GM12873 (cell line): ENCODE results near the gene UACA.

Experiments used
- TF ChIP-seq, protein P1 (sequence below): IDR thresholded peaks from 2 replicates; pipeline ENCODE4 v1.5.1; 2012; ENCODE audit warnings: low read depth, mild to moderate bottlenecking, moderate library complexity, low read length, control low read depth; ENCODE audit not compliant: insufficient read depth; ENCODE audit errors: missing control alignments

Gene UACA

DNA sequence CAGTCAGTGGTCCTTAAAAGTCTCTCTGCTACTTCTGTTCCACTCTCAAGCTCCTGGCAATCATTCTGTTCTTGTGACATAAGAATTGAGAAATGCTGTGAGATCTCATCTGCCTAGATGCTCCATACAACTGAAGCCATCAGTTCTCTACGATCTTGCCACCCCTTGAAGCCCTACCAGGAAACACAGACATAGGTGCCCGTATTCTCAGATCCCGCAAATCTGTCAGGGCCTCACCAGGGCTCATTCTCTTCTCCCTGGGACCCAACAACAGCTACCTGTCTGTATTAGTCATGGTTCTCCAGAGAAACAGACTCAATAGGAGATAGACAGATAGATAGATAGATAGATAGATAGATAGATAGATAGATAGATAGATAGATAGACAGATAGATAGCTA lies 149.1 kb downstream of the UACA start:
- TF ChIP-seq, protein P1, sequence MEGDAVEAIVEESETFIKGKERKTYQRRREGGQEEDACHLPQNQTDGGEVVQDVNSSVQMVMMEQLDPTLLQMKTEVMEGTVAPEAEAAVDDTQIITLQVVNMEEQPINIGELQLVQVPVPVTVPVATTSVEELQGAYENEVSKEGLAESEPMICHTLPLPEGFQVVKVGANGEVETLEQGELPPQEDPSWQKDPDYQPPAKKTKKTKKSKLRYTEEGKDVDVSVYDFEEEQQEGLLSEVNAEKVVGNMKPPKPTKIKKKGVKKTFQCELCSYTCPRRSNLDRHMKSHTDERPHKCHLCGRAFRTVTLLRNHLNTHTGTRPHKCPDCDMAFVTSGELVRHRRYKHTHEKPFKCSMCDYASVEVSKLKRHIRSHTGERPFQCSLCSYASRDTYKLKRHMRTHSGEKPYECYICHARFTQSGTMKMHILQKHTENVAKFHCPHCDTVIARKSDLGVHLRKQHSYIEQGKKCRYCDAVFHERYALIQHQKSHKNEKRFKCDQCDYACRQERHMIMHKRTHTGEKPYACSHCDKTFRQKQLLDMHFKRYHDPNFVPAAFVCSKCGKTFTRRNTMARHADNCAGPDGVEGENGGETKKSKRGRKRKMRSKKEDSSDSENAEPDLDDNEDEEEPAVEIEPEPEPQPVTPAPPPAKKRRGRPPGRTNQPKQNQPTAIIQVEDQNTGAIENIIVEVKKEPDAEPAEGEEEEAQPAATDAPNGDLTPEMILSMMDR = no peak

DNA sequence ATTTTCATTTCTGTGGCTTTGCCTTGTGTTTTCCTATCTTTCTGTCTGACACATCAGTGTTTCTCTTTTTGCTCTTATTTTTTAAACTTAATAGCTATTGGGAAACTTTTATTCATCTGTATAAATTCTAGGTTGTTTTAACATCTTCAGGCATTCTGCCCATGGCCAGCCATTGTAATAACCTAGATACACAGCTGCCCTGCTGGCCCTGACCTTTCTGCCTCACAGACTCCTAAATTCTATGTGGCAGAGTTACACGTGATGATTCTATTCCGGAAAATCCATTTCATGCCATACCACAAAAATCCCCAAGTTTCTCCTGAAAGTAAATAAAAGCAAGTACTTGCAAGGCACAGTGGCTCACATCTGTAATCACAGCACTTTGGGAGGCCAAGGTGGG lies 150.1 kb downstream of the UACA start:
- TF ChIP-seq, protein P1 = no peak

DNA sequence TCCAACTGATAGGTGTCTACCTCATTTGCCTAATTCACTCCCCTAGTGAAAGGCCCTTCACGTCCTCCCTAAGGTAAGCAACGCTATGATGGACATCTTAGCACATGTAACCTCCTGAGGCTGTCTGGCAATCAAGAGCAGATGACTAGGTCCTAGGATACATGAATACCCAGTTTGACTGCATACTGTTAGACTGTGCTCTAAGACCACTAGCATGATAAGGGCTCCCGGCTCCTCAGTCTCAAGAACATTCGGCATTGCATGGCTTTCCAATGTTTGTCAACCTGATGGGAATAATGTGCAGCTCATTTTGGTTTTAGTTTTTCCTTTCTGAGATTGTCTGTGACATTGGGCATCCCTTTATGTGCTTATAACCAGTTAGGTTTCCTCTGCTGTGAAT lies 152.1 kb downstream of the UACA start:
- TF ChIP-seq, protein P1 = no peak

DNA sequence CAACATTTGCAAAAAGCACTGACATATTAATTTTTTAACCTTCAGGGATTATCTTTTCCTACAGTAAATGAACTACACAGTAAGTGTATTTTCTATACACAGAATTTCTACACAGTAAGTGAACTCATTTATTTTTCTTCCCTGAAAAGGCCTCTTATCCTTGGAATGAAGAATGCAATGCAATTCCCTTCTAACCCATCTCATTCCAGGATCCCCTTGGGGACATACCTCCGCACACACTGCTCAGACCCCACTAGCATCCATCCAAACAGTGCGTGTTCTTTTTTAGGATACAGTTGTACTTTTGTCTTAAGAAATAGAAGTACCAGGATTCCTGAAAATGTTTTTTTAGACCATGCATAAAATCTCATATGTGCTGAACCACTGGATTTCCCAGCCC lies 152.8 kb downstream of the UACA start:
- TF ChIP-seq, protein P1 = no peak

DNA sequence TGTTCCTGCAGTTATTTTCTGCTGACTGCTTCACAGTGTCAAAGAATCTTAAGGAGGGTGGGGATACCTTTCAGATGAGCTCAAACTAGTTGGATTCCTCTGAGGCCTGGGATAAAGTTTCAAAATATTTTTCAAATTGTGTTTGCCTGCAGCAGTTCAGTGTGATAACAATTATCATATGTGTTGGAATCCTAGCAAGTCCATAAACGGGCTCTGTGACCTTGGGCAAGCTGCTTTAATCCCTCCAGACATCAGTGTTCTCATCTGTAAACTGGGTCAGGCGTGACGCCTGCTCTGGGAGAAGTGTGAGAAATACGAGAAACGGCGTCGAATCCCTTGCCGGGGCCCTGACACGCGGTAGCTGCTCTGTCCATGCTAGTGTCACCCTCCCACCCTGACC lies 153.5 kb downstream of the UACA start:
- TF ChIP-seq, protein P1 = no peak

DNA sequence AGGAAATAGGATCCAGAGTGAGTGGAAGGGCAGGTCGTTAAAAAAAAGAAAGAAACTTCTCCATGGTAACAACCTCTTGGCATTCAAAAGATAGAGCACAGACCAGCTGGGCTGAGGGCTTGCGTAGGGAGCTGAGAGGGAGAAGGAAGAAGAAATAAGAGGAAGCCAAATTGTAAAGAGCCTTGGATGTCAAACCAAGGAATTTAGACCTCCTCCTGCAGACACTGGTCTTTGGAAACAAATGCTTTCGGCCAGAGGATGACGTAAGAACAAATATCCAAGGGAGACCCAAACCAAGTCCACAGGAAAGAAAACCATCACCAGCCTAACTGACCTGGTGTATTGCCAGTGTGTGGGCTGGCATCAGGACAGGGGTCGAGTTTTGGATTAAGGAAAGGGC lies 155.2 kb downstream of the UACA start:
- TF ChIP-seq, protein P1 = no peak

DNA sequence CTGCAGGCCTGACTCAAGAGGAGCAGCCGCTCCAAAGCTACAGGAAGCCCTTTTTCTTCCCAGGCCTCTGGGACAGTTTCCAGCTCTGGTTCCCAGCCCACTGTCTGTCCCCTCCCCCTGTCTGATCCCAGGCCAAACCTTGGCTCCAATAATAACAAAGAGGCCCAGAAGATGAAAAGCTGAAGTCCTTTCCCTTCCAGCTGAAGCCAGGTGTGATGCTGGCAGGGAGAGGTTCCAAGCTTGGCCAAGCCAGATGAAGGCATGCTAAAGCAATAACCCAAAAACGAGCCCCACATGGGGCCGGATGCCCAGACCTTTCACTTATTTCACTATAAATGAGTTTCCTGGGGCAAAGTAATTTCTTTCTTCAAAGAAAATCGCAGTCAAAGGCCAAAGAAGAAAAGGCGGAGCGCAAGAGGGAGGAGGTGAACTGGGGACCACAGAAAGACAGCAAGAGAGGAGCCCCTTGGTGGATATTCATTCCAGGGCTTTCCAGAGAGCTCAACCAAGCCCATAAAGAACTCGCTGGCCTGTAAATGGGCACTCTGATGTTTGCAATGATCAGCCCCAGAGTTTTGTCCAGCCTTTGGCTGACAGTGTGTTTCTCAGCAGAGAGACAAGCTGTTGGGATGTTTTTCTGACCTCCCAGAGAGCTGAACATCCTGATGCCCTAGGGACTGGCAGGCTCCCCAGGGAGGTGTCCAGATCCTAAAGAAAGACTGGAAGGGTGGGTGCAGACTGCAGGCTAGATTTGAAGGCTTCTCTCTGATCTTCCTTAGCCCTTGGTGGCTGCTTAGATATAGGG lies 157.6 kb downstream of the UACA start:
- TF ChIP-seq, protein P1 = no peak
